Measurements from ENCODE around the gene ITGB8. TPM values are rescaled to one million over a fixed set of nuclear protein-coding genes. Genes with fewer than 3 reads are reported as not detected.

ITGB8 gene
- total RNA-seq, 1 experiment from 2014 or later, result 1.9 TPM

- no peak overlapping the region for H3K27ac Mint-ChIP-seq
- H3K36me3 Mint-ChIP-seq, result no peaks in the 10 kb centered on the region
- peaks cover 15% of the 10 kb centered on the region for H3K4me1 Mint-ChIP-seq
- TF ChIP-seq ETV6 (CRISPR knock-in tag; IDR thresholded peaks at IDR 0.05), result no peak
- TF ChIP-seq, protein P1, sequence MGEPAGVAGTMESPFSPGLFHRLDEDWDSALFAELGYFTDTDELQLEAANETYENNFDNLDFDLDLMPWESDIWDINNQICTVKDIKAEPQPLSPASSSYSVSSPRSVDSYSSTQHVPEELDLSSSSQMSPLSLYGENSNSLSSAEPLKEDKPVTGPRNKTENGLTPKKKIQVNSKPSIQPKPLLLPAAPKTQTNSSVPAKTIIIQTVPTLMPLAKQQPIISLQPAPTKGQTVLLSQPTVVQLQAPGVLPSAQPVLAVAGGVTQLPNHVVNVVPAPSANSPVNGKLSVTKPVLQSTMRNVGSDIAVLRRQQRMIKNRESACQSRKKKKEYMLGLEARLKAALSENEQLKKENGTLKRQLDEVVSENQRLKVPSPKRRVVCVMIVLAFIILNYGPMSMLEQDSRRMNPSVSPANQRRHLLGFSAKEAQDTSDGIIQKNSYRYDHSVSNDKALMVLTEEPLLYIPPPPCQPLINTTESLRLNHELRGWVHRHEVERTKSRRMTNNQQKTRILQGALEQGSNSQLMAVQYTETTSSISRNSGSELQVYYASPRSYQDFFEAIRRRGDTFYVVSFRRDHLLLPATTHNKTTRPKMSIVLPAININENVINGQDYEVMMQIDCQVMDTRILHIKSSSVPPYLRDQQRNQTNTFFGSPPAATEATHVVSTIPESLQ (CRISPR knock-in tag; IDR thresholded peaks at IDR 0.05), result no peak
- TF ChIP-seq TCF7 (CRISPR knock-in tag; IDR thresholded peaks at IDR 0.05; ENCODE audit: low read depth), result no peak
- ATAC-seq (no peak), DNase-seq (ENCODE audit: low spot score) (no peak)
- ChIA-PET CTCF (interaction anchor here (0.7 to 2.4 kb wide), 3 partner anchors 48 to 581 kb away, joined by 3 to 9 read pairs (median 6); no protein-coding TSS in a partner anchor), POLR2A (interaction anchor here (0.7 kb wide), 1 partner anchor 70 kb away, joined by 6 read pairs; no protein-coding TSS in a partner anchor)
- H3K4me3 Mint-ChIP-seq, result peak overlapping the region; percentile 93
- H3K9me3 Mint-ChIP-seq, result no peaks in the 10 kb centered on the region
- peaks cover 20% of the 10 kb centered on the region for H3K27me3 Mint-ChIP-seq (ENCODE audit: low read depth)
Measured at GRCh38 chr7:20328692-20329091, 2.0 kb upstream of the ITGB8 start.

DNA sequence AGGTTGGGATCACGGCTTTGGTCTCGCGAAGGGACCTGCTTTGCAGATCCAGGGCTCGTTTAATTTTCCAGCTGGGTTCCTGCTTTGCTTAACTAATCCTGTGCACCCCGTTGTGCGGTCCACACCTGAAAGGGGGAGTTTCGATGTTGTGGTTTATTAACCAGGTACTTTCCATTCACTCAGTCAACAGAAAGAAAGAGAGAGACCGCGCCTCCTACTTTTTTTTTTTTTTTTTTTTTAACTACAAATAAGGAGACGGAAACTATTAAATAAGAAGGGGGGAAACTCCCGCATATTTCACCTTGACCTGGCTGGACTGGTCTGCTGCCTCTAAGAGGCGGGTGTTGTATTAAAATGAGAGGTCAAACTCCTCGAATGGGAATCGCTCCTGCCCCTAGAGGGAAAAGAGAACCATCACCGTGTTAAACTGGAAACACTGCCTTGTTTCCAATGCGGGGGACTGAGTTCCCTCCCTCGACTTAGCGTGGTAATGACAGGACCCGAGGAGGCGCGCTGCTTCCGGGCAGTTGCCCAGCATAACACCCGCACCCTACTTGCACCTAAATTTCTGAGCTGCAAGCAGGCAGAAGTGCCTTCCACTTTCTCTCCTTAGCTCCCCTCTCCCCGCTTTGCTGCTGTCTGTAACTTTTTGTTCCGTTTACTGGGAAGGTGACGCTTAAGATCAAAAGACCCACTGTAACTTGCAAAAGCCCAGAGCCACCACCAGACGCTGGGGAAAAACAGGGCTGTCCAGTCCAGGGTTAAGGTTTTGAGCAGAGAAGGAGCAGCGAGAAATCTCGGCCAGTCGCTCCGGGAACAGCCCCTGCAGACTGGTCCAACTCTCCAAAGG, 1.1 kb upstream of the ITGB8 start:
- ChIA-PET CTCF (interaction anchor here (0.6 to 2.7 kb wide), 17 partner anchors 13 to 621 kb away, joined by 3 to 12 read pairs (median 4); partner anchors contain the start of genes POLR1F and TMEM196), POLR2A (interaction anchor here (0.7 to 1.4 kb wide), 5 partner anchors 23 to 269 kb away, joined by 3 to 10 read pairs (median 3); partner anchors contain the start of gene MACC1)
- H3K27me3 Mint-ChIP-seq (ENCODE audit: low read depth), result peaks cover 20% of the 10 kb centered on the region
- peak overlapping the region; percentile 93 for H3K4me3 Mint-ChIP-seq
- peak; percentile 68 for ATAC-seq
- no peaks in the 10 kb centered on the region for H3K36me3 Mint-ChIP-seq
- no peaks in the 10 kb centered on the region for H3K9me3 Mint-ChIP-seq
- H3K27ac Mint-ChIP-seq, result peak overlapping the region; percentile 92
- H3K4me1 Mint-ChIP-seq, result peaks cover 15% of the 10 kb centered on the region
- peak; percentile 58 for DNase-seq (ENCODE audit: low spot score)
- TF ChIP-seq ATF2 (CRISPR knock-in tag; IDR thresholded peaks at IDR 0.05; ENCODE audit: borderline replicate concordance, low read depth) (no peak), HMGXB4 (CRISPR knock-in tag; IDR thresholded peaks at IDR 0.05) (no peak), SMAD3 (CRISPR knock-in tag; IDR thresholded peaks at IDR 0.05; ENCODE audit: borderline replicate concordance) (no peak), TCF7 (CRISPR knock-in tag; IDR thresholded peaks at IDR 0.05; ENCODE audit: low read depth) (no peak), ATF3 (CRISPR knock-in tag; conservative IDR thresholded peaks at IDR 0.05) (no peak), ESRRA (CRISPR knock-in tag; IDR thresholded peaks at IDR 0.05; ENCODE audit: borderline replicate concordance) (no peak), FOXK1 (CRISPR knock-in tag; IDR thresholded peaks at IDR 0.05) (0 out of 2 replicates have a peak, but pooled peaks have one; percentile 28), ZNF317 (CRISPR knock-in tag; IDR thresholded peaks at IDR 0.05; ENCODE audit: borderline replicate concordance, low read depth) (no peak), ZNF512 (CRISPR knock-in tag; IDR thresholded peaks at IDR 0.05; ENCODE audit: borderline replicate concordance) (no peak), ZNF121 (CRISPR knock-in tag; IDR thresholded peaks at IDR 0.05) (no peak), IRF2 (CRISPR knock-in tag; IDR thresholded peaks at IDR 0.05; ENCODE audit: borderline replicate concordance, low read depth) (no peak), EMX1 (CRISPR knock-in tag; IDR thresholded peaks at IDR 0.05) (no peak), SP1 (CRISPR knock-in tag; conservative IDR thresholded peaks at IDR 0.05) (0 out of 2 replicates have a peak, but pooled peaks have one; percentile 9), ZNF219 (CRISPR knock-in tag; IDR thresholded peaks at IDR 0.05; ENCODE audit: borderline replicate concordance) (no peak)
- TF ChIP-seq, protein P2, sequence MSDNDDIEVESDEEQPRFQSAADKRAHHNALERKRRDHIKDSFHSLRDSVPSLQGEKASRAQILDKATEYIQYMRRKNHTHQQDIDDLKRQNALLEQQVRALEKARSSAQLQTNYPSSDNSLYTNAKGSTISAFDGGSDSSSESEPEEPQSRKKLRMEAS (CRISPR knock-in tag; IDR thresholded peaks at IDR 0.05), result no peak
- TF ChIP-seq, protein P3, sequence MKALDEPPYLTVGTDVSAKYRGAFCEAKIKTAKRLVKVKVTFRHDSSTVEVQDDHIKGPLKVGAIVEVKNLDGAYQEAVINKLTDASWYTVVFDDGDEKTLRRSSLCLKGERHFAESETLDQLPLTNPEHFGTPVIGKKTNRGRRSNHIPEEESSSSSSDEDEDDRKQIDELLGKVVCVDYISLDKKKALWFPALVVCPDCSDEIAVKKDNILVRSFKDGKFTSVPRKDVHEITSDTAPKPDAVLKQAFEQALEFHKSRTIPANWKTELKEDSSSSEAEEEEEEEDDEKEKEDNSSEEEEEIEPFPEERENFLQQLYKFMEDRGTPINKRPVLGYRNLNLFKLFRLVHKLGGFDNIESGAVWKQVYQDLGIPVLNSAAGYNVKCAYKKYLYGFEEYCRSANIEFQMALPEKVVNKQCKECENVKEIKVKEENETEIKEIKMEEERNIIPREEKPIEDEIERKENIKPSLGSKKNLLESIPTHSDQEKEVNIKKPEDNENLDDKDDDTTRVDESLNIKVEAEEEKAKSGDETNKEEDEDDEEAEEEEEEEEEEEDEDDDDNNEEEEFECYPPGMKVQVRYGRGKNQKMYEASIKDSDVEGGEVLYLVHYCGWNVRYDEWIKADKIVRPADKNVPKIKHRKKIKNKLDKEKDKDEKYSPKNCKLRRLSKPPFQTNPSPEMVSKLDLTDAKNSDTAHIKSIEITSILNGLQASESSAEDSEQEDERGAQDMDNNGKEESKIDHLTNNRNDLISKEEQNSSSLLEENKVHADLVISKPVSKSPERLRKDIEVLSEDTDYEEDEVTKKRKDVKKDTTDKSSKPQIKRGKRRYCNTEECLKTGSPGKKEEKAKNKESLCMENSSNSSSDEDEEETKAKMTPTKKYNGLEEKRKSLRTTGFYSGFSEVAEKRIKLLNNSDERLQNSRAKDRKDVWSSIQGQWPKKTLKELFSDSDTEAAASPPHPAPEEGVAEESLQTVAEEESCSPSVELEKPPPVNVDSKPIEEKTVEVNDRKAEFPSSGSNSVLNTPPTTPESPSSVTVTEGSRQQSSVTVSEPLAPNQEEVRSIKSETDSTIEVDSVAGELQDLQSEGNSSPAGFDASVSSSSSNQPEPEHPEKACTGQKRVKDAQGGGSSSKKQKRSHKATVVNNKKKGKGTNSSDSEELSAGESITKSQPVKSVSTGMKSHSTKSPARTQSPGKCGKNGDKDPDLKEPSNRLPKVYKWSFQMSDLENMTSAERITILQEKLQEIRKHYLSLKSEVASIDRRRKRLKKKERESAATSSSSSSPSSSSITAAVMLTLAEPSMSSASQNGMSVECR (CRISPR knock-in tag; IDR thresholded peaks at IDR 0.05; ENCODE audit: borderline replicate concordance), result no peak; the same call in 1 of the 2 replicates
- TF ChIP-seq, protein P4, sequence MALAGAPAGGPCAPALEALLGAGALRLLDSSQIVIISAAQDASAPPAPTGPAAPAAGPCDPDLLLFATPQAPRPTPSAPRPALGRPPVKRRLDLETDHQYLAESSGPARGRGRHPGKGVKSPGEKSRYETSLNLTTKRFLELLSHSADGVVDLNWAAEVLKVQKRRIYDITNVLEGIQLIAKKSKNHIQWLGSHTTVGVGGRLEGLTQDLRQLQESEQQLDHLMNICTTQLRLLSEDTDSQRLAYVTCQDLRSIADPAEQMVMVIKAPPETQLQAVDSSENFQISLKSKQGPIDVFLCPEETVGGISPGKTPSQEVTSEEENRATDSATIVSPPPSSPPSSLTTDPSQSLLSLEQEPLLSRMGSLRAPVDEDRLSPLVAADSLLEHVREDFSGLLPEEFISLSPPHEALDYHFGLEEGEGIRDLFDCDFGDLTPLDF (CRISPR knock-in tag; IDR thresholded peaks at IDR 0.05), result no peak
